Smooth muscle cell (in vitro differentiated cells): ENCODE data around the gene DPP4. TPM values are rescaled to one million over a fixed set of nuclear protein-coding genes. Genes with fewer than 3 reads are reported as not detected.
"Not testable (repeated sequence)": the region's sequence is repeated elsewhere in the genome, so short reads cannot be mapped to it uniquely, and the experiment has no call there.

Experiments used
- DNase-seq: peaks from one replicate; lab custom pipeline; 2025; ENCODE audit not compliant: unreplicated experiment; lab: John Stamatoyannopoulos, UW
- H2AFZ ChIP-seq: fragments of 200-600 bp; sonication (generic); 2 replicates; pipeline ENCODE4 v1.6.0; 2016; ENCODE audit warnings: antibody characterized with exemption, low read depth, mild to moderate bottlenecking
- H3F3A ChIP-seq: fragments of 200-600 bp; sonication (generic); 2 replicates; pipeline ENCODE4 v1.6.0; 2017; ENCODE audit warnings: antibody characterized with exemption, low read depth
- H3K27ac ChIP-seq: fragments of 200-600 bp; sonication (generic); 2 replicates; pipeline ENCODE4 v1.5.1; 2016; ENCODE audit warnings: low read depth, mild to moderate bottlenecking
- H3K27me3 ChIP-seq: fragments of 200-600 bp; sonication (generic); 2 replicates; pipeline ENCODE4 v1.6.1; 2016; ENCODE audit warnings: low read depth, mild to moderate bottlenecking
- H3K36me3 ChIP-seq: fragments of 200-600 bp; sonication (generic); 2 replicates; pipeline ENCODE4 v1.5.1; 2016; ENCODE audit warnings: low read depth
- H3K4me1 ChIP-seq: fragments of 200-600 bp; sonication (generic); 2 replicates; pipeline ENCODE4 v1.5.1; 2016; ENCODE audit warnings: low read depth
- H3K4me2 ChIP-seq: fragments of 200-600 bp; sonication (generic); 2 replicates; pipeline ENCODE4 v1.6.0; 2016; ENCODE audit warnings: mild to moderate bottlenecking
- H3K4me3 ChIP-seq: fragments of 200-600 bp; sonication (generic); 2 replicates; pipeline ENCODE4 v1.5.1; 2016; ENCODE audit warnings: mild to moderate bottlenecking
- H3K79me2 ChIP-seq: fragments of 200-600 bp; sonication (generic); 2 replicates; pipeline ENCODE4 v1.6.0; 2016; ENCODE audit warnings: low read depth, mild to moderate bottlenecking
- H3K9ac ChIP-seq: fragments of 200-600 bp; sonication (generic); 2 replicates; pipeline ENCODE4 v1.6.0; 2016; ENCODE audit warnings: low read depth
- H3K9me3 ChIP-seq: fragments of 200-600 bp; sonication (generic); replicated peaks from 2 replicates; pipeline ENCODE4 v1.5.1; 2016; ENCODE audit warnings: low read depth
- H4K20me1 ChIP-seq: fragments of 200-600 bp; sonication (generic); 2 replicates; pipeline ENCODE4 v1.6.0; 2016; ENCODE audit warnings: low read depth
- WGBS: methylation state at CpG from one replicate; pipeline ENCODE4 v1.1.7; 2016; ENCODE audit warnings: low lambda C conversion rate; 5-methylcytosine and 5-hydroxymethylcytosine counted together
- polyA plus RNA-seq: library from polyadenylated mRNA; unstranded; fragments of >200 nt; fragmentation: Nextera tagmentation; extraction: Ambion mirVana; gene quantifications from 2 replicates; pipeline ENCODE4 v1.2.1, GENCODE V29; 2016
- total RNA-seq: library from RNA; depleted of rRNA; stranded (reverse); fragments of >200 nt; gene quantifications from 2 replicates; pipeline ENCODE4 v1.2.3, GENCODE V29; 2014
- TF ChIP-seq, protein P1 (sequence below): fragments of 200-600 bp; sonication (generic); IDR thresholded peaks from 2 replicates; pipeline ENCODE4 v1.5.1; 2017; ENCODE audit warnings: borderline replicate concordance, mild to moderate bottlenecking, antibody characterized with exemption; ENCODE audit not compliant: insufficient read depth, poor library complexity, severe bottlenecking

The DPP4 gene
- total and polyA plus RNA-seq, 2 experiments from 2014 or later = 17.6 to 32.0 TPM

DNA sequence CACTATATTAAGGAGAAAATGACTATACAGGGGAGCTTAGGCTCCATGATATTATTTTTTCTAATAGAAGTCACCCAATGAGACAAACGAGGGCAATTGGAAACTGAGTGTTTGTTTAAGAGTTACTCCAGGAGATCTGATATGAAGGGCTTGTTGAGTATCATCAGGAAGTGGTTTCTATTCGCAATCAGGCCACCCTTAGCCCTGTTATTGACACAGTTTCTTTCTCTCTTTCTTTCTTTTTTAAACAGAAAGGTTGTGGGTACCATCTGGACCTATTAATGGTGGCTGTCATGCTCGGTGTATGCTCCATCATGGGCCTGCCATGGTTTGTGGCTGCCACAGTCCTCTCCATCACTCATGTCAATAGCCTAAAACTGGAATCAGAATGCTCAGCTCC, 117.3 kb downstream of the DPP4 start:
- no peak for DNase-seq
- Histone ChIP-seq H2AFZ (no peak overlapping the region), H3K9me3 (no peaks in the 10 kb centered on the region), H3K36me3 (no peaks in the 10 kb centered on the region), H3K79me2 (no peaks in the 10 kb centered on the region), H3K27ac (no peak overlapping the region), H3K27me3 (peaks cover 38% of the 10 kb centered on the region), H3F3A (no peaks in the 10 kb centered on the region), H3K4me2 (no peak overlapping the region), H4K20me1 (no peaks in the 10 kb centered on the region), H3K4me3 (no peak overlapping the region), H3K9ac (no peak overlapping the region), H3K4me1 (no peaks in the 10 kb centered on the region)
- TF ChIP-seq, protein P1, sequence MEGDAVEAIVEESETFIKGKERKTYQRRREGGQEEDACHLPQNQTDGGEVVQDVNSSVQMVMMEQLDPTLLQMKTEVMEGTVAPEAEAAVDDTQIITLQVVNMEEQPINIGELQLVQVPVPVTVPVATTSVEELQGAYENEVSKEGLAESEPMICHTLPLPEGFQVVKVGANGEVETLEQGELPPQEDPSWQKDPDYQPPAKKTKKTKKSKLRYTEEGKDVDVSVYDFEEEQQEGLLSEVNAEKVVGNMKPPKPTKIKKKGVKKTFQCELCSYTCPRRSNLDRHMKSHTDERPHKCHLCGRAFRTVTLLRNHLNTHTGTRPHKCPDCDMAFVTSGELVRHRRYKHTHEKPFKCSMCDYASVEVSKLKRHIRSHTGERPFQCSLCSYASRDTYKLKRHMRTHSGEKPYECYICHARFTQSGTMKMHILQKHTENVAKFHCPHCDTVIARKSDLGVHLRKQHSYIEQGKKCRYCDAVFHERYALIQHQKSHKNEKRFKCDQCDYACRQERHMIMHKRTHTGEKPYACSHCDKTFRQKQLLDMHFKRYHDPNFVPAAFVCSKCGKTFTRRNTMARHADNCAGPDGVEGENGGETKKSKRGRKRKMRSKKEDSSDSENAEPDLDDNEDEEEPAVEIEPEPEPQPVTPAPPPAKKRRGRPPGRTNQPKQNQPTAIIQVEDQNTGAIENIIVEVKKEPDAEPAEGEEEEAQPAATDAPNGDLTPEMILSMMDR = no peak
- 76% methylated on average over 3 of the region's 3 CpGs for WGBS

DNA sequence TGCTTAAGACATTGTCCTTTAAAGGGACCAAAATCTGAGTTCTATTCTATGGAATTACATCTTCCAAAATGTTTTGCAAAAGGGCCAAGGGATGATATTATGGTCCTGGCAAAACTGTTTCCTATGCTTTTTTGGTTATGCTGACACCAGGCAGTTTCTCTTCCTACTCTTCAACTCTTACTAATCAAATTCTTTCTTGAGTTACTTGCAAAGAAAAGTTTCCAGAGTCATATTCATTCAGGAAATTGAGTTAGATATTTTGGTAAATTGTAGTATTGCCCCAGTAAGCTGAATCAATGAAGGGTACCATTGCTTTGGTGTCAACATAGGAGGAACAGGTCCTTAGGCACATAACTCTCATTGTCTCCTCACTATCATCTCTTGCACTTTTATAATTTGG, 118.8 kb downstream of the DPP4 start:
- Histone ChIP-seq H3K4me3 (no peak overlapping the region), H3K4me1 (no peaks in the 10 kb centered on the region), H3K27ac (no peak overlapping the region), H3K9me3 (no peaks in the 10 kb centered on the region), H3F3A (no peaks in the 10 kb centered on the region), H3K27me3 (peaks cover 48% of the 10 kb centered on the region), H2AFZ (no peak overlapping the region), H3K9ac (no peak overlapping the region), H3K79me2 (no peaks in the 10 kb centered on the region), H3K36me3 (no peaks in the 10 kb centered on the region), H3K4me2 (no peak overlapping the region), H4K20me1 (no peaks in the 10 kb centered on the region)
- TF ChIP-seq, protein P1 = no peak
- DNase-seq = no peak

DNA sequence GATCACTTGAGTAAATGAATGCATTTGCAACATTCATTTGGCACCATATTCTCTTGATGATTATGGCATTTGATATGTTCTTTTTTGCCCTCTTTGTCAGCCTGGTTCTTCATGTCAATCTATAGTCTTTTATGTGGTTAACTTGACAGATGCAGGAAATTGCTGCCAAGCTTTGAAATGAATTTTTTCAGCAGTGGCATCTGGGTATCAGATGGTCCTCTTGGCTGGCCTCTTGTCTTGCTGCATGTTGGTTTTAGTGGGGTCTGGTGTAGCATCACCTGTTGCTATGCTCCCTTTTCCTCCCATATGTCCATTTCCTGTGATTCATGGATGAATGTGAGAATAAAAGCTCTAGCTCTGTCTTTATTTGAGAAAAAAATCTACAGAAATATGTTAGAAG, 119.9 kb downstream of the DPP4 start:
- H3K27me3 ChIP-seq = peaks cover 58% of the 10 kb centered on the region
- H3K4me3 ChIP-seq = no peak overlapping the region
- H3F3A ChIP-seq = no peaks in the 10 kb centered on the region
- H3K36me3 ChIP-seq = no peaks in the 10 kb centered on the region
- H3K27ac ChIP-seq = no peak overlapping the region
- no peak for DNase-seq
- H2AFZ ChIP-seq = no peak overlapping the region
- H3K79me2 ChIP-seq = no peaks in the 10 kb centered on the region
- H3K9me3 ChIP-seq = no peaks in the 10 kb centered on the region
- TF ChIP-seq, protein P1 = no peak
- no peaks in the 10 kb centered on the region for H3K4me1 ChIP-seq
- no peak overlapping the region for H3K4me2 ChIP-seq
- H3K9ac ChIP-seq = no peak overlapping the region
- H4K20me1 ChIP-seq = no peaks in the 10 kb centered on the region

DNA sequence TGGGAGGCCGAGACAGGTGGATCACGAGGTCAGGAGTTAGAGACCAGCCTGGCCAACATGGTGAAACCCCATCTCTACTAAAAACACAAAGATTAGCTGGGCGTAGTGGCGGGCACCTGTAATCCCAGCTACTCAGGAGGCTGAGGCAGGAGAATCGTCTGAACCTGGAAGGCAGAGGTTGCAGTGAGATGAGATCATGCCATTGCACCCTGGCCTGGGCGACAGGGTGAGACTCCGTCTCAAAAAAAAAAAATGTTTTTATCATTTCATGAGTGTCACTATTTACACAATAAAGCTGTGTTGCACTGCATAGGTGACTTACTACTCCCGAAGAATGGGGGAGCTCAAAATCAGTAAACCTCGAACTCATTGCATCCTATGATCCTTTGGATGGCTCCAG, 120.6 kb downstream of the DPP4 start:
- not testable (repeated sequence) for H3K4me1 ChIP-seq, H4K20me1 ChIP-seq, H3K79me2 ChIP-seq, H3K4me3 ChIP-seq, H3K9me3 ChIP-seq, DNase-seq, H3K27ac ChIP-seq, H3K4me2 ChIP-seq, H3F3A ChIP-seq, H3K9ac ChIP-seq, H2AFZ ChIP-seq, H3K36me3 ChIP-seq
- peaks cover 65% of the 10 kb centered on the region for H3K27me3 ChIP-seq
- 88% methylated on average over 9 of the region's 9 CpGs for WGBS
